HG02678 (cell line): ENCODE measurements around the gene MTSS2.

Source experiments
- ATAC-seq: cut with Tn5 transposase; IDR thresholded peaks from one replicate; pipeline ENCODE4 v1.9.1; 2021; ENCODE audit warnings: mild to moderate bottlenecking, moderate library complexity; ENCODE audit not compliant: unreplicated experiment

MTSS2 gene

DNA sequence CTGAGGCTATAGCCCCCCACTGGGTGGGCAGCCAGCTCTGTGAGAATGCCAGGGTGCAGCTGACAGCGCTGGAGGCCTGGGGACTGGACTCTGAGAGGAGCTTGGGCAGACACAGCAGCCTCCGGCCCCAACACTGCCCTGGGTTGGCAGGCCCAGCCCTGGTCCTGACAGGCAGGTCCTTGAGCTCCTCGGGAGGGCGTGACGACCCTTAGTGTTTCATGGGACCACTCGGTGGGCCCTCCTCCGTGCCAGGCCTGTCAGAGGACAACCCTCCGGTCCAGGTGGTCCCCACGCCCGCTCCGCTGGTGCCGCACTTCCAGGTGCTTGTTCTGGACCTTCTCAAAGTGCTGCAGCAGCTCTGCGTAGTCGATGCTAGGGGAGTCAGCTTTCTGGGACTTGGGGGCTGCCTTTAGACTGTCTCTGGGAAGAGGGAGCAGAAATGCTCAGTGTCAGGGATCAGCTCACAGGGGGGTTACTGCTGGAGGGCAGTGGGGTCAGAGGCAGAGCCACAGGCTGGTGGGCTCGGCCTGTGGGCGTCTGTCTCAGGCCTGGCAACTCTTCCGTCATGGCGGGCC is 1.9 kb upstream of the MTSS2 start:
- no peak for ATAC-seq

DNA sequence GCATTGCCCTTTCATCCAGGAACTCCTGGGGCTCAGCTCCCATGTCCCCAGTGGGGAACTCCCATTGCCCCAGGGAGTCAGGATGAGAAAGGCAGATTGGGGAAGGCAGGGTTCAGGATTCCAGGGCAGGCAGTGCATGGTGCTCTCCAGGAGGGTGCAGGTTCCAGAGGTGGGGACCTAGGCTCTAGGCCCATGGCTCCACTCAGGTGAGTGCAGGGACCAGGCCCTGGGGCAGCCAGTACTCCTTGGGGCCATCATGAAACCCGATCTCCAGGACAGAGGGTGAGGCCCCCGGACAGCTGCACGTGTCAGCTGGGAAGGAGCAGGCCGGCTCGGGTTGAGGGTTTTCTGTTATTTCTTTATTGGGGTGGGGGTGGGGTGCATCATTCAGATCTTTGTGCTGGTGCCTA is 1.3 kb upstream of the MTSS2 start:
- no peak for ATAC-seq

DNA sequence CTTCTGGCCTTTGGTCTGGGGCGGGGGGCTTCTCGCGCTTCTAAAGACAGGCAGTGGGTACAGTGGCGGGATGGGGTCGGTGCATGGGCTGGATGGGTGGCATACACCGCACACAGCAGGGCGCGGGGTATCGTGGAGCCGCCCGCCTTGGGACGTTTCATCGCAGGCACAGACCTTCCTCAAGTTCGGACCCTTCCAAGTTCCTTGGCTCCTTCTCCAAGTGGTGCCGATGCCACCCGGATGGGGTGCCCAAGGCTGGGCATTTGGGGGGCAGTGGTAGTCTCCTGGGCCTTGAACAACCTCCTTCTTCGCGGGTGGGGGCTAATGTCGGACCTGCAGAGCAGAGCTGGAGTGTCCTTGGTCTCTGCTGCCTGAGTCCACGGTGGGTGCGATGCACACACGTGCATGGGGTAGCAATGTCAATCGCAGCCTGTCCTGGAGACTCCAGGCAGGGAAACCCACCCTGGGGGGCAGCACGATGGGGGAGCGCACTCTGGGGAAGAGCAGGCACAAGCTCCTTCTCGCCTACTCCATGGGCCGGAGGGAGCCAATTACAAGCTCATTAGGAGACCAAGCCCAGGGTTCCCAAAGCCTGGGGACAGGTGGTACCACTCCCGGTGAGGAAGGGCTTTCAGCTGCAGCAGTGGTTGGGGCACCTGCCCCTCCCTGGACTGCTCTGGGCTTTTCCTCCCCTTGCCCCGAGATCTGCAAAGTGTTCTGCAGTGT is 686 bp upstream of the MTSS2 start:
- ATAC-seq, result no peak

- ATAC-seq, result no peak
These were observed 554 bp downstream of the MTSS2 start for GRCh38 chr16:70685061-70685937.

DNA sequence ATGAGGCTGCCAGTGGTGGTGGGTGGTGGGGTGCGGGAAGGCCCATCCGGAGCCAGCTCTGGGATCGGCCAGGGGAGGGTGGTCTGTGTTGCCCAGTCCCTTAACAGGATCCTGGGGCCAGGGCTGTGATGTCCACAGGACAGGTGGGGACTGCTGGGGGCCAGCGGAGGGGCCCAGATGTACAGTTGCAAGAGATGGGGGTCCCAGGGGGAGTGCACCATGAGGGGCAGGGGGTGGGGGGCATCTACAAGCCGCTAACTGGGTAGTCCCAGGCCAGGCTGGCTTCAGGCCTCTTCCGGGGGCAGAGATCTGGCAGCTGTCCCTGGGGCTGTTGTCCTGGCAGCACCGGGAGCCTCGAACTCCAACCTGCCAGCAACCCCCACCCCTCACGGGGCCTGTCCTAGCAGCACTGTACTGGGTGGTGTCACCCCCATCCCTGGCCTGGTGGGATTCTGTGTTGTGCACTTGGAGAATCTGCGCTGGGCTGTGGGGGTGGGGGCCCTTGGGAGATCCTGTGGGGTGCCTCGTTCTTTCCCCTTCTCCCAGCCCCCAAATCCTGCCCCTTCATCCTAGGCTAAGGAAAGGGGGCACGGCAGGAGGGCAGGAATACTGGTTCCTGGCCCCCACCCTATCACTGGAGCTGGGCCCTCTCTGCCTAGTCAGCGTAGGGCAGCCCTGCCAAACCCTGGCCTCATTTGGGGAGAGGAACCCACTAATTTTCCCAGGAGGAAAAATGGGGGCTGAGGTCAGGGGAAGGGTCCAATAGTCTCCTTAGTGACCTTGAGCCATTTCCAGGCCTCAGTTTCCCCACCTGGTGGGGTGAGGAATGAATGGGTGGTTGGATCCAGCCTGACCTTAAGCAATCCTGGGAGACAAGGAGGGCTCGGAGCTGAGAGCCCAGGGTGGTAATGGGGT is 1.4 kb downstream of the MTSS2 start:
- no peak for ATAC-seq

DNA sequence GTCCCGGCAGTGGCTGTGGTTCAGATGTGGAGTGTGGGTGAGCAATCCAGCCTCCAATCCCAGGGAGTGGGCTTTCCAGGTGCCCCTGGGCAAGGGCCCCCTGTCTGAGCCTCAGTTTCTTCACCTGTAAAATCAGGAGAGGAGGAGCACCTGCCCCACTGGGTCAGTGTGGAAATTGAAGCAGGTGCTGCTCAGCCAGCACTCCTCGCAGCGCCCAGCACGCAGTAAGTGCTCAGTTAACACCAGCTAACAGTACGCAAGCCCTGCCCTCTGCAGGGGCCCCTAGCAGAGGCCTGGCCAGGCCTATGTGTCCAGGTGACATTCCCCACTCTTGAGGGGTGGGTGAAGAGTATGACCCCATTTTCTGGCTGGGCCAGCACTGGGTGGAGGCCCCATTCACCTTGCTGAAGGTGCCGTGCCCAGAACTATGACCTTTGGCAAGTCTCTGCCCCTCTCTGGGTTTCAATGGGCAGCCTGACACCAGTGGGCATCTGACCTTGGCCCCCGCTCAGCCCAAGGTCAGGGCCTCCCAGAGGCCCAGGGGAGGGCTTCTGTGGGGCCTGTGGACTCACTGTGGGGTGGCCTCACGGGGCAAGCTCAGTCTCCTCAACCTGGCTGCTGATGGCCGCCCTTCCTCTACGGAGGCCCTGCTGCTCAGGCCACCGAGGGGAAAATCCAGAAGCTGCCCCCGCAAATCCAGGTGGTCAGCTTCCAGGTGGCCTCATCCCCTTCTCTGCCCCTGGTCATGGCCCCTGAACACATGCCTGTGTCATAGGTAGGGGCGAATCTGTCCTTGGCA is 2.5 kb downstream of the MTSS2 start:
- no peak for ATAC-seq

GRCh38 chr16:70682239-70683145 is 3.4 kb downstream of the MTSS2 start:
- no peak for ATAC-seq

DNA sequence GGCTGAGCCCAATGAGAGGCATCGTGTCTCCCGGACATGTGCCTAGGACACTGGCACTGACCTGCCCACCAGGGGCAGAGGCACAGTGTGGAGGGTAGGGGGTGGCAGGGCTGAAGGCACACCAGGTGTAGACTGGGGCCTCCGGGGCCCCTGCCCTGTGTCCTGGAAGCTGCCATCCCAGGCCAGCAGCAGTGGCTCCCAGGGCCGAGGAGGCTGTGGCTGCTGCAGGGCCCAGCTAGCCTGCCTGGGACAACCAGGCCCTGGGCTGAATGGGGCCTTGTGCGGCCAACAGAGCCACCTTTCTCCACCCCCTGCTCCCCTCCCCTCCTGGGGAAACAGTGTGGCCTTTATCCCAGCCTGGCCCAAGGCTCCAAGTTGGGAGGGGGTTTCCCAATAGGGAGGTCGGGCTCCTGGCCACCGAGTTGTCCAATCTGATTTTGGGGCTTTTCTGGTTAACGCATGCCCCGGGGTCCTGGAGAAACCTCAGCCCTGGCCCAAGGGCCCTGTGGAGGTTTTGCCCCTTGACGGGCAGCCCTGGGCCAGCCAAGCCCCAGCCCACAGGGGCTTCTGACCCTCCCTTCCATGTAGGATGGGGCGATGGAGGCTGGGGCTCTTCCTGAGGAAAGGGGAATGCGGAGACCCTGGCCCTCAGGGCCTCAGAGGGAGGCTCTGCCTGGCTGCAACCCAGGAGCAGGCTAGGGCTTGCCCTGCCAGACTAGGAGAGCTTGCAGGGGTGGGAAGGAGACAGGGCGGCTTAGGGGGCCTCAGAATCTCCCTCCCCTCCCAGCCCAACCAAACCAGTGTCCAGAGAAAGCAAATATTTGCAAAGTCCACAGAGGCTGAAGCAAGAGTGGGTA is 4.2 kb downstream of the MTSS2 start:
- no peak for ATAC-seq

DNA sequence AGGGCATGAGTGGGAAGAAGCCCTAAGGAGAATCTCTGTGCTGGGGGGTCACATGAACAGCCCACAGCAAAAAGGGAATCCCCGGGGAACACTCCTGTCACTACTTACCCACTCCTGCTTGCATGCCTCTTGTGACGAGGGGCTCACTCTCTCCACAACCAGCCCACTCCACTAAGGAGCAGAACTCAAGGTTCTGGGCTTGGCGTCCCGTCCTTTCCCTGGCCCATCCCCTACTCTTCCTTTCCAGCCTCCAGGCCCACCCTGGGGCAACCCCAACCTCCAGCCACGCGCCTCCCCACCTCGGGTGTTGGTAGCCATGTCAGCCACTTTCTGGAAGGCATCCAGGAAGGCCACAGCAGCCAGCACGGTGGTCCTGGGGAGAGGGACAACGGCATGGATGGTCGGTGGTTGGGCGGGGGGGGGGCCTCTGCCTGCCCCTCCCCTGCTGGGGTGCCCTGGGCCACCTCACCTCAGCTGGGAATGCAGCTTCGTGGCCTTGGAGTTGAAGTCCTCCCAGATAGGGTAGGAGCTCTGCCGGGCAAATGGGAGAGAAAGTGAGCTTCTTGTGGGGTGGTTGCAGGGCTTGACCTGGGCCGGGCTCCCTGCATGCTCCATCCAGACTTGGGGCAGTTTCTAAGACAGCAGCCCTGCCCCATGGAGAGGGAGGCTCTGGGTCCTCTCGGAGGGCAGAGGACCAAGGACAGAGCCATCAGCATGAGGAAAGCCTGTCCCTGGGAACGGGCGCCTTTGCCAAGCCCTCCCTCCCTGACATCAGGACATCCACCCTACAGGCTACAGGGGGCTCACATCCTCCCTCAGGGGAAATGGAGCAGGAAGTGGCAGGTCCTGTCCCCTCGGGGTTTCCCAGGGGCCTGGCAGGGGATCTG is 5.1 kb downstream of the MTSS2 start:
- no peak for ATAC-seq

DNA sequence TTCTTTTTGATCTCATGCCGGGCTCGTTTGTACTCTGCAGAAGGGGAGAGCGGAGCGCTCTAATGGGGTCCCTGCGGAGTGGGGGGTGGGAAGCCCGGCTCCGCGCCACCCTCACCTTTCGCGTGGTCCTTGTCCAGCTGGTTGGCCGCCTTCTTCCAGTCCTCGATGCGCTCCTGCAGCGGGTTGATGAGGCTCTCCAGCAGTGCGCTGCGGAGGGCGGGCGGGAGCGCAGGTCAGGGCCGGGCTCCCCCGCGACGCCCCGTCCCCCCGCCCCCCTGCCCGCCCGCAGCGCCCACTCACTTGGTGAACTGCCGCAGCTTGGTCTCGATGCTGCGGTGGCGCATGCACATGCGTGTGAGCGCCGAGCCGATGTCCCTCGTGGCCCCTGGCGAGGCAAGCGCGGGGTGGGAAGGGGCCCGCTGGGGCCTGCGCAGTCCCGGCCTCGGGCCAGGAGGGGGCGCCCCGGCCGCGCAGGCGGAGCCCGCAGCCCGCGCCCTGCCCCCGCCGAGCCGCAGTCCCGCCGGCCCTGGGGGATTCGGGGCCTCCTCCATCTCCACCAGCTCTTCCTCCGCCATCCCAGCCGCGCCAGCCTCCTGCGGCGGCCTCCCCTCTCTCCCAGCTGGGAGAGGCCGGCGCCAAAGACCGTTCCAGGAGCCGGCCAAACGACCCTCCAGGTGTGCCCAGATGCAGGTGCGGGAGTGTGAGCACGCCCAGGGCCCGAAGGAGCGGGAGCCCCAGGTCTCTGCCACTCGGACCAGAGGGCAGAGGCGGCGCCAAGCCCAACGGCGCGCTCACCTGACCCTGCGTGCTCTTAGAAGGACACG is 6.0 kb downstream of the MTSS2 start:
- ATAC-seq, result no peak

DNA sequence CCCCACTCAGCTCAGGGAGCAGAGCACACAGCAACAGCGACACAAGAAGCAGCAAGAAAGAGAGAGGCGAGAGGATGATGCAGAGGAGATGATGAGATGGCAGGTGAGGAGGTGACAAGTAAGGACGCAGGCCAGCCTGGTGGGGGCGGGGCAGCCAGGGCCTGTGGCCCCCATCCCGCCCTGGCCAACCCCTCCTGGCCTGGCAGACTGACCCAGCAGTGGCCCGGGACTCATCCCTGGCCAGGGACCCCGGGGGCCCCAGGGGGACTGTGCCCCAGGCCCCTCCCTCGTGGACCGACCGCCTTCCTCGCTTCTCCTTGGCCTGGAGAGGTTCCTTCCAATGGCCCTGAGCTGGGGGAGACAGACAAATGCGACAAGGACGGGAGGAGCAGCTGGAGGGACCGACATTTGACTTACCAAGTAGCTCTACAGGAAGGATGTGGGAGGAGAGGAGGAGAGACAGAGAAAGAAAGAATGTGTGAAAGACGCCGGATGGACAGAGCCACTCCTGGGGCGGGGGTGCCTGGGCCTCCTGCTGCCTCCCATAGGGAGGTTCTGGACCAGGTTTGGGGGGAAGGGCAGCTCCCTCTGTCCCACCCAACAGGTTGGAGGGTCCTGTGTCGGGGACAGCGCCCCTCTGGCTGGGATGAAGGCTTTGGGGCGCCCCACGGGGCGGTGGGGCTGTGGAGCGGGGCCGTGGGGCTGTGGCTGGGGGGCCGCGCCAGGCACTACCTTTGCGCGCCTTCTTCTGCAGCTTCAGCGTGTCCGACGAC is 6.8 kb downstream of the MTSS2 start:
- no peak for ATAC-seq

GRCh38 chr16:70678121-70678897 is 7.5 kb downstream of the MTSS2 start:
- no peak for ATAC-seq

- no peak for ATAC-seq
These were observed 8.2 kb downstream of the MTSS2 start for GRCh38 chr16:70677499-70678120.
